ENCODE results near the gene ACKR2.

GRCh38 chr3:42880183-42880582 is 70.9 kb downstream of the ACKR2 start:
- TF ChIP-seq CTCF (IDR thresholded peaks at IDR 0.05; ENCODE audit: poor library complexity) (no peak), EZH2 (IDR thresholded peaks at IDR 0.05; ENCODE audit: borderline replicate concordance) (no peak), EZH2phosphoT487 (IDR thresholded peaks at IDR 0.05; ENCODE audit: low read depth, severe bottlenecking, unreplicated experiment) (no peak)

Measured in hepatocyte (in vitro differentiated cells).